Trophoblast cell (in vitro differentiated cells and primary cell): ENCODE measurements around the gene RGPD5.
"Not testable (repeated sequence)": the region's sequence is repeated elsewhere in the genome, so short reads cannot be mapped to it uniquely, and the experiment has no call there.

ENCODE experiments used
- DNase-seq, 2 donors: peaks; one replicate each; pipeline ENCODE4 v3.0.0-alpha.2; 2016
- H2AFZ ChIP-seq: 2 replicates; pipeline ENCODE4 v1.6.1; 2013; ENCODE audit warnings: low read length, moderate library complexity, mild to moderate bottlenecking; ENCODE audit not compliant: insufficient read depth, poor library complexity
- H2AK5ac ChIP-seq: 2 replicates; pipeline ENCODE4 v1.6.1; 2013; ENCODE audit warnings: mild to moderate bottlenecking, low read length
- H2BK120ac ChIP-seq: 2 replicates; pipeline ENCODE4 v1.6.1; 2013; ENCODE audit warnings: low read length, mild to moderate bottlenecking, moderate library complexity; ENCODE audit not compliant: insufficient read depth, poor library complexity
- H2BK12ac ChIP-seq: 2 replicates; pipeline ENCODE4 v1.6.1; 2013; ENCODE audit warnings: mild to moderate bottlenecking, low read length, moderate library complexity
- H2BK5ac ChIP-seq: 2 replicates; pipeline ENCODE4 v1.6.1; 2013; ENCODE audit warnings: low read length, low read depth, moderate library complexity, mild to moderate bottlenecking; ENCODE audit not compliant: poor library complexity
- H3K14ac ChIP-seq: 2 replicates; pipeline ENCODE4 v1.6.1; 2013; ENCODE audit warnings: mild to moderate bottlenecking, low read length
- H3K18ac ChIP-seq: 2 replicates; pipeline ENCODE4 v1.6.1; 2013; ENCODE audit warnings: mild to moderate bottlenecking, low read length
- H3K23ac ChIP-seq: 2 replicates; pipeline ENCODE4 v1.6.1; 2013; ENCODE audit warnings: low read length
- H3K27ac ChIP-seq: 2 replicates; pipeline ENCODE4 v1.5.1; 2013; ENCODE audit warnings: low read depth, mild to moderate bottlenecking, inconsistent platforms, low read length, moderate library complexity
- H3K27me3 ChIP-seq: 2 replicates; pipeline ENCODE4 v1.6.1; 2013; ENCODE audit warnings: inconsistent platforms, mild to moderate bottlenecking, low read length, moderate library complexity; ENCODE audit not compliant: insufficient read depth
- H3K36me3 ChIP-seq, 2 experiments: 1 replicate in 1 of 2; 2 replicates in 1 of 2; pipeline ENCODE4 v1.6.1; 2013; ENCODE audit warnings: low read length in 2 of 2, mild to moderate bottlenecking in 2 of 2, moderate library complexity in 1 of 2; ENCODE audit not compliant: insufficient read depth in 2 of 2, control insufficient read depth in 1 of 2
- H3K4ac ChIP-seq: 2 replicates; pipeline ENCODE4 v1.6.1; 2013; ENCODE audit warnings: low read depth, mild to moderate bottlenecking, low read length, moderate library complexity
- H3K4me1 ChIP-seq, 2 experiments: 1 replicate in 1 of 2; 2 replicates in 1 of 2; pipeline ENCODE4 v1.6.1; 2013; ENCODE audit warnings: low read length in 2 of 2, mild to moderate bottlenecking in 2 of 2, moderate library complexity in 1 of 2; ENCODE audit not compliant: insufficient read depth in 2 of 2, control insufficient read depth in 1 of 2
- H3K4me2 ChIP-seq: 2 replicates; pipeline ENCODE4 v1.6.1; 2013; ENCODE audit warnings: inconsistent platforms, mild to moderate bottlenecking, low read length, moderate library complexity
- H3K4me3 ChIP-seq: 2 replicates; pipeline ENCODE4 v1.5.1; 2013; ENCODE audit warnings: mild to moderate bottlenecking, low read depth, low read length, inconsistent platforms
- H3K79me1 ChIP-seq: one replicate; pipeline ENCODE4 v1.6.1; 2013; ENCODE audit warnings: low read length
- H3K79me2 ChIP-seq: 2 replicates; pipeline ENCODE4 v1.6.1; 2013; ENCODE audit warnings: low read length, mild to moderate bottlenecking; ENCODE audit not compliant: control insufficient read depth, insufficient read depth, poor library complexity
- H3K9ac ChIP-seq: 2 replicates; pipeline ENCODE4 v1.6.1; 2013; ENCODE audit warnings: mild to moderate bottlenecking, low read length
- H3K9me3 ChIP-seq: 2 replicates; pipeline ENCODE4 v1.6.1; 2013; ENCODE audit warnings: low read depth, mild to moderate bottlenecking, control low read depth, inconsistent platforms, low read length; ENCODE audit not compliant: insufficient read depth
- H4K12ac ChIP-seq: 2 replicates; pipeline ENCODE4 v1.6.1; 2013; ENCODE audit warnings: low read depth, mild to moderate bottlenecking, low read length, moderate library complexity
- H4K8ac ChIP-seq: 2 replicates; pipeline ENCODE4 v1.6.1; 2013; ENCODE audit warnings: low read depth, mild to moderate bottlenecking, low read length, moderate library complexity
- H4K91ac ChIP-seq: one replicate; pipeline ENCODE4 v1.6.1; 2013; ENCODE audit warnings: low read depth, mild to moderate bottlenecking, low read length, moderate library complexity
- WGBS: extraction: QIAGEN DNeasy Blood & Tissue Kit; methylation state at CpG from one replicate; pipeline ENCODE4 v1.1.7; 2013; ENCODE audit warnings: missing lambda C conversion rate; ENCODE audit not compliant: insufficient read length, insufficient coverage; ENCODE audit errors: extremely low coverage; 5-methylcytosine and 5-hydroxymethylcytosine counted together

RGPD5 gene

GRCh38 chr2:109897769-109898461, 103.8 kb downstream of the RGPD5 start:
- H3K79me1 ChIP-seq, H3K27me3 ChIP-seq, H3K14ac ChIP-seq, H3K36me3 ChIP-seq, H3K4me3 ChIP-seq, H3K4ac ChIP-seq, H3K4me2 ChIP-seq, H2AK5ac ChIP-seq, H2AFZ ChIP-seq, H3K27ac ChIP-seq, H4K91ac ChIP-seq, H2BK120ac ChIP-seq, H3K18ac ChIP-seq, H2BK12ac ChIP-seq, H3K23ac ChIP-seq, DNase-seq, H3K9me3 ChIP-seq, H2BK5ac ChIP-seq, H3K4me1 ChIP-seq, H4K8ac ChIP-seq, H4K12ac ChIP-seq, H3K9ac ChIP-seq, H3K79me2 ChIP-seq: not testable (repeated sequence)
- WGBS: no CpG with 5 or more reads among the region's 8 CpGs

GRCh38 chr2:109898462-109899336, 104.6 kb downstream of the RGPD5 start, which contains the start of gene LIMS3:
Gene LIMS3 (plus strand): TSS chr2:109898688. CDS start chr2:109898729, 41 bp downstream.
- H2BK12ac ChIP-seq, H3K27me3 ChIP-seq, H2AK5ac ChIP-seq, H3K14ac ChIP-seq, H3K4me2 ChIP-seq, H3K9ac ChIP-seq, H4K91ac ChIP-seq, H3K4me3 ChIP-seq, H3K79me1 ChIP-seq, H3K18ac ChIP-seq, DNase-seq, H3K9me3 ChIP-seq, H2BK5ac ChIP-seq, H3K4me1 ChIP-seq, H3K23ac ChIP-seq, H3K36me3 ChIP-seq, H2AFZ ChIP-seq, H4K12ac ChIP-seq, H3K4ac ChIP-seq, H3K79me2 ChIP-seq, H2BK120ac ChIP-seq, H3K27ac ChIP-seq, H4K8ac ChIP-seq: not testable (repeated sequence)
- WGBS: no CpG with 5 or more reads among the region's 28 CpGs

- H4K91ac ChIP-seq, H4K8ac ChIP-seq, H3K27me3 ChIP-seq, H4K12ac ChIP-seq, H3K27ac ChIP-seq, H2AFZ ChIP-seq, H3K23ac ChIP-seq, H3K36me3 ChIP-seq, H2BK120ac ChIP-seq, H3K4me3 ChIP-seq, H3K18ac ChIP-seq, H3K4ac ChIP-seq, H3K9me3 ChIP-seq, H2BK12ac ChIP-seq, H3K9ac ChIP-seq, DNase-seq, H3K79me2 ChIP-seq, H3K4me1 ChIP-seq, H3K4me2 ChIP-seq, H2AK5ac ChIP-seq, H3K14ac ChIP-seq, H3K79me1 ChIP-seq, H2BK5ac ChIP-seq: not testable (repeated sequence)
- WGBS: no CpG with 5 or more reads among the region's 8 CpGs
These were observed 111.7 kb downstream of the RGPD5 start for GRCh38 chr2:109905796-109906195.
